HepG2 (cell line): Measurements from ENCODE around the gene LYSMD1. TPM values are rescaled to one million over a fixed set of nuclear protein-coding genes. Genes with fewer than 3 reads are reported as not detected.

Source experiments
- CEBPZ ChIP-seq: IDR thresholded peaks from 2 replicates; pipeline ENCODE4 v1.6.1; 2012; ENCODE audit warnings: low read length, improper control_type of control experiment
- CENPX ChIP-seq: sonication (generic); formaldehyde crosslinking; IDR thresholded peaks from 2 replicates; pipeline ENCODE4 v1.9.0; 2021; ENCODE audit warnings: mild to moderate bottlenecking, missing genetic modification reagents, moderate library complexity
- GATAD2A ChIP-seq: IDR thresholded peaks from 2 replicates; pipeline ENCODE4 v1.6.1; 2016
- KAT2B ChIP-seq: fragments of 150-350 bp; IDR thresholded peaks from 2 replicates; pipeline ENCODE4 v1.6.1; 2014; ENCODE audit warnings: low read depth, low read length, borderline replicate concordance
- KDM1A ChIP-seq: IDR thresholded peaks from 2 replicates; pipeline ENCODE4 v1.6.1; 2016; ENCODE audit warnings: missing compliant biosample characterization
- KDM5A ChIP-seq: fragments of 200-600 bp; sonication (generic); IDR thresholded peaks from 2 replicates; pipeline ENCODE4 v1.7.0; 2018; ENCODE audit warnings: antibody characterized with exemption, mild to moderate bottlenecking, low read length, borderline replicate concordance
- KLF11 ChIP-seq: IDR thresholded peaks from 2 replicates; pipeline ENCODE4 v1.6.1; 2016; ENCODE audit warnings: missing compliant biosample characterization
- NCOA2 ChIP-seq: sonication (generic); formaldehyde crosslinking; IDR thresholded peaks from 2 replicates; pipeline ENCODE4 v1.8.0; 2022; ENCODE audit warnings: inconsistent platforms
- NR2C2 ChIP-seq: sonication (generic); formaldehyde crosslinking; IDR thresholded peaks from 2 replicates; pipeline ENCODE4 v1.4.0; 2020; ENCODE audit warnings: missing genetic modification reagents, mild to moderate bottlenecking, moderate library complexity, borderline replicate concordance
- PHF21A ChIP-seq: sonication (generic); formaldehyde crosslinking; IDR thresholded peaks from 2 replicates; pipeline ENCODE4 v1.5.0; 2020; ENCODE audit warnings: mild to moderate bottlenecking, missing genetic modification reagents
- POGZ ChIP-seq: sonication (generic); formaldehyde crosslinking; IDR thresholded peaks from 2 replicates; pipeline ENCODE4 v1.4.0; 2020; ENCODE audit warnings: mild to moderate bottlenecking, missing genetic modification reagents
- RBM22 ChIP-seq: fragments of 200-400 bp; formaldehyde crosslinking; optimal IDR thresholded peaks from 2 replicates; pipeline ENCODE3; 2017; ENCODE audit warnings: mild to moderate bottlenecking, low read length, moderate library complexity
- RNF2 ChIP-seq: fragments of 450-650 bp; conservative IDR thresholded peaks from 2 replicates; pipeline ENCODE4 v1.6.1; 2016; ENCODE audit warnings: low read depth
- TBP ChIP-seq: sonication (generic); formaldehyde crosslinking; IDR thresholded peaks from 2 replicates; pipeline ENCODE4 v1.5.0; 2020; ENCODE audit warnings: missing genetic modification reagents
- TFDP1 ChIP-seq: IDR thresholded peaks from 2 replicates; pipeline ENCODE4 v1.6.1; 2016; ENCODE audit warnings: missing compliant biosample characterization, missing genetic modification reagents, borderline replicate concordance
- TGIF2 ChIP-seq: IDR thresholded peaks from 2 replicates; pipeline ENCODE4 v1.6.1; 2016; ENCODE audit warnings: control low read depth, missing compliant biosample characterization
- TOPORS ChIP-seq: sonication (generic); formaldehyde crosslinking; IDR thresholded peaks from 2 replicates; pipeline ENCODE4 v1.8.0; 2023; ENCODE audit warnings: mild to moderate bottlenecking, missing genetic modification reagents
- ZBTB7B ChIP-seq: sonication (generic); formaldehyde crosslinking; IDR thresholded peaks from 2 replicates; pipeline ENCODE4 v1.4.0; 2020; ENCODE audit warnings: missing genetic modification reagents
- ZGPAT ChIP-seq: IDR thresholded peaks from 2 replicates; pipeline ENCODE4 v1.6.1; 2016; ENCODE audit warnings: mild to moderate bottlenecking
- ZNF362 ChIP-seq: sonication (generic); formaldehyde crosslinking; IDR thresholded peaks from 2 replicates; pipeline ENCODE4 v1.4.0; 2020; ENCODE audit warnings: missing genetic modification reagents, mild to moderate bottlenecking, borderline replicate concordance
- ZNF567 ChIP-seq: sonication (generic); formaldehyde crosslinking; IDR thresholded peaks from 2 replicates; pipeline ENCODE4 v1.8.1; 2023; ENCODE audit warnings: mild to moderate bottlenecking, missing genetic modification reagents, borderline replicate concordance
- ZNF614 ChIP-seq: IDR thresholded peaks from 2 replicates; pipeline ENCODE4 v1.6.1; 2018; ENCODE audit warnings: missing biosample characterization, missing genetic modification reagents, inconsistent platforms, borderline replicate concordance
- ZNF772 ChIP-seq: sonication (generic); formaldehyde crosslinking; IDR thresholded peaks from 2 replicates; pipeline ENCODE4 v1.5.0; 2020; ENCODE audit warnings: mild to moderate bottlenecking, missing genetic modification reagents
- ZSCAN21 ChIP-seq: sonication (generic); formaldehyde crosslinking; IDR thresholded peaks from 2 replicates; pipeline ENCODE4 v1.8.0; 2022; ENCODE audit warnings: mild to moderate bottlenecking, missing genetic modification reagents, moderate library complexity, borderline replicate concordance
- polyA plus RNA-seq, 8 experiments: library from polyadenylated mRNA; depleted of rRNA in 3 of 8; stranded (reverse) in 7 of 8; unstranded in 1 of 8; fragments of >200 nt; fragmentation: Illumina TruSeq in 4 of 8; extraction: Trizol in 4 of 8; gene quantifications; 2 replicates each; pipeline versions ENCODE4 v1.2.1 to v1.2.3, GENCODE V29; 2011 to 2016; ENCODE audit warnings: low read depth in 4 of 8, missing spikeins in 1 of 8, mixed read lengths in 1 of 8; ENCODE audit not compliant: insufficient read depth in 1 of 8
- total RNA-seq, 5 experiments: library from RNA; depleted of rRNA; stranded (reverse); fragments of >200 nt; fragmentation: Illumina TruSeq; extraction: Trizol; gene quantifications; 2 replicates each; pipeline ENCODE4 v1.2.3, GENCODE V29; 2016; ENCODE audit warnings: low read depth in 1 of 5

The LYSMD1 gene
- total and polyA plus RNA-seq, 2 of the 13 experiments (the other 11 are each of a cell fraction or from before 2014, with no cell fraction given): 3.8 to 4.8 TPM

GRCh38 chr1:151198254-151199127, 32.8 kb upstream of the LYSMD1 start, which contains the start of gene PIP5K1A (continued):
- TF ChIP-seq TFDP1 (CRISPR knock-in tag) (peak; percentile 64; the same call in 1 of the 2 replicates), CENPX (CRISPR knock-in tag) (no peak), RNF2 (no peak), KAT2B (no peak), KLF11 (CRISPR knock-in tag) (peak; percentile 54; the same call in 1 of the 2 replicates), TBP (CRISPR knock-in tag) (no peak), CEBPZ (no peak), ZSCAN21 (CRISPR knock-in tag) (peak; percentile 67; the same call in 1 of the 2 replicates), RBM22 (no peak), NCOA2 (CRISPR knock-in tag) (no peak), POGZ (CRISPR knock-in tag) (peak; percentile 88), TOPORS (CRISPR knock-in tag) (peak; percentile 33; the same call in 1 of the 2 replicates), ZNF614 (no peak), ZBTB7B (CRISPR knock-in tag) (no peak), ZNF772 (CRISPR knock-in tag) (peak; percentile 18; the same call in 1 of the 2 replicates), KDM5A (peak; percentile 80), ZGPAT (CRISPR knock-in tag) (peak; percentile 67), NR2C2 (peak; percentile 80), TGIF2 (CRISPR knock-in tag) (peak; percentile 15; the same call in 1 of the 2 replicates), ZNF567 (CRISPR knock-in tag) (no peak; the same call in 1 of the 2 replicates), ZNF362 (peak; percentile 64; the same call in 1 of the 2 replicates), GATAD2A (CRISPR knock-in tag) (peak; percentile 96), KDM1A (CRISPR knock-in tag) (peak; percentile 61; the same call in 1 of the 2 replicates), PHF21A (CRISPR knock-in tag) (peak; percentile 16; the same call in 1 of the 2 replicates)
